Stimulated activated CD4-positive, alpha-beta T cell treated with anti-CD3 and anti-CD28 coated beads, Interleukin-1b, Interleukin-23, amount 100 ng/mL, for 1 hour (primary cell): ENCODE results near the gene SECTM1.
"Not testable (repeated sequence)": the region's sequence is repeated elsewhere in the genome, so short reads cannot be mapped to it uniquely, and the experiment has no call there.

Source experiments
- DNase-seq, 2 donors: peaks; one replicate each; pipeline ENCODE4 v3.0.0-alpha.2; 2020; ENCODE audit warnings: low read depth in 2 of 2

SECTM1 gene

GRCh38 chr17:82333279-82334171 is at the start of gene SECTM1:
SECTM1 (minus strand) TSS chr17:82333766; CDS start chr17:82327240, 6,526 bp downstream.
- no peak for DNase-seq

- no peak for DNase-seq
These were observed 49.3 kb upstream of the SECTM1 start for GRCh38 chr17:82382933-82383255.

GRCh38 chr17:82382220-82382932 is 48.8 kb upstream of the SECTM1 start:
- not testable (repeated sequence) for DNase-seq

- DNase-seq: not testable (repeated sequence)
These were observed 48.1 kb upstream of the SECTM1 start for GRCh38 chr17:82381703-82382009.

GRCh38 chr17:82380860-82381702 is 47.5 kb upstream of the SECTM1 start:
- DNase-seq: no peak

GRCh38 chr17:82378741-82379021 is 45.1 kb upstream of the SECTM1 start:
- no peak for DNase-seq

- no peak for DNase-seq
These were observed 44.6 kb upstream of the SECTM1 start for GRCh38 chr17:82377924-82378740.

GRCh38 chr17:82377294-82377693 is 43.7 kb upstream of the SECTM1 start:
- not testable (repeated sequence) for DNase-seq

GRCh38 chr17:82376042-82376730 is 42.6 kb upstream of the SECTM1 start:
- DNase-seq: no peak

- no peak for DNase-seq
These were observed 41.9 kb upstream of the SECTM1 start for GRCh38 chr17:82375359-82376041.

- DNase-seq: no peak
These were observed 41.2 kb upstream of the SECTM1 start for GRCh38 chr17:82374626-82375331.

GRCh38 chr17:82373731-82374625 is 40.4 kb upstream of the SECTM1 start:
- DNase-seq: no peak

- not testable (repeated sequence) for DNase-seq
These were observed 39.5 kb upstream of the SECTM1 start for GRCh38 chr17:82373072-82373452.

GRCh38 chr17:82372249-82373071 is 38.9 kb upstream of the SECTM1 start:
- DNase-seq: no peak

- no peak for DNase-seq
These were observed 38.0 kb upstream of the SECTM1 start, which contains the start of gene UTS2R for GRCh38 chr17:82371333-82372248. UTS2R (plus strand) TSS chr17:82371765; CDS start chr17:82374325, 2,560 bp downstream.

- peak in 1 of 2 donors; percentile 11 for DNase-seq
These were observed 37.1 kb upstream of the SECTM1 start for GRCh38 chr17:82370471-82371332.
